Ovary (tissue), 3 donors: ENCODE data around the gene ACAD9.

Experiments
- EP300 ChIP-seq: sonication (generic); formaldehyde crosslinking; IDR thresholded peaks from one replicate; pipeline ENCODE4 v1.6.1; 2017; ENCODE audit warnings: antibody characterized with exemption
- POLR2A ChIP-seq: fragments of 450-650 bp; IDR thresholded peaks from one replicate; pipeline ENCODE4 v1.6.1; 2017; ENCODE audit warnings: antibody characterized with exemption, mild to moderate bottlenecking, moderate library complexity
- TF ChIP-seq, protein P1 (sequence below), 3 donors: fragments of 450-650 bp in 2 of 3; fragments of 200-600 bp in 1 of 3; IDR thresholded peaks; one replicate each; pipeline versions ENCODE4 v1.5.1 to v1.8.0; 2016 to 2022; ENCODE audit warnings: antibody characterized with exemption in 3 of 3, mild to moderate bottlenecking in 1 of 3
- donor health status: DM: no; HTN: no; CAD: no.

DNA sequence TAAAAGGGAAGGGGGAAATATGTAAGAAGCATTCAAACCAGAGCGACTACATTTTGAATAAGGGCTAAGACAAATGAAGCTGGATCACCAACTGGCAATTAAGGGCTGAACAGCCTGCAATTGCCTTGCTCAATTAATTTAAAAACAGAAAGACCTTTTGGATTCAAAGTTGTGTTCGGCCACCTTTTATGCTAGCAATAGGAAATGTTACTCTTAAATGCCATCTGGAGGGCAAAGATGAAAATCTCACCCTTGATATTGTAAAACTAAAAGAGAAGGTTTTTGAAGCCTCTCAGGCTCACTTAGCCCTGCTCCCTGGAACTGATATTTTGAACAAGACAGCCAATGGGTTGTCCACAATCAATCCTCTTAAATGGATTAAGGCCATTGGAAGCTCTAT lies 44.2 kb downstream of the ACAD9 start:
- TF ChIP-seq, protein P1, sequence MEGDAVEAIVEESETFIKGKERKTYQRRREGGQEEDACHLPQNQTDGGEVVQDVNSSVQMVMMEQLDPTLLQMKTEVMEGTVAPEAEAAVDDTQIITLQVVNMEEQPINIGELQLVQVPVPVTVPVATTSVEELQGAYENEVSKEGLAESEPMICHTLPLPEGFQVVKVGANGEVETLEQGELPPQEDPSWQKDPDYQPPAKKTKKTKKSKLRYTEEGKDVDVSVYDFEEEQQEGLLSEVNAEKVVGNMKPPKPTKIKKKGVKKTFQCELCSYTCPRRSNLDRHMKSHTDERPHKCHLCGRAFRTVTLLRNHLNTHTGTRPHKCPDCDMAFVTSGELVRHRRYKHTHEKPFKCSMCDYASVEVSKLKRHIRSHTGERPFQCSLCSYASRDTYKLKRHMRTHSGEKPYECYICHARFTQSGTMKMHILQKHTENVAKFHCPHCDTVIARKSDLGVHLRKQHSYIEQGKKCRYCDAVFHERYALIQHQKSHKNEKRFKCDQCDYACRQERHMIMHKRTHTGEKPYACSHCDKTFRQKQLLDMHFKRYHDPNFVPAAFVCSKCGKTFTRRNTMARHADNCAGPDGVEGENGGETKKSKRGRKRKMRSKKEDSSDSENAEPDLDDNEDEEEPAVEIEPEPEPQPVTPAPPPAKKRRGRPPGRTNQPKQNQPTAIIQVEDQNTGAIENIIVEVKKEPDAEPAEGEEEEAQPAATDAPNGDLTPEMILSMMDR (IDR thresholded peaks at IDR 0.05): no peak
- no peak for TF ChIP-seq POLR2A
- TF ChIP-seq EP300: no peak
